Right renal cortex interstitium (tissue), 3 donors: Measurements from ENCODE around the gene PDIA5. TPM values are rescaled to one million over a fixed set of nuclear protein-coding genes. Genes with fewer than 3 reads are reported as not detected.
A peak's percentile ranks its signal among the peaks of the same experiment; 100 is the strongest.

Source experiments
- DNase-seq, 3 donors: peaks; one replicate each; pipeline ENCODE4 v3.0.0-alpha.2; 2013; ENCODE audit warnings: low read depth in 3 of 3, low spot score in 2 of 3
- polyA plus RNA-seq, 3 donors: library from polyadenylated mRNA; unstranded; fragments of 120-200 nt; gene quantifications; one replicate each; pipeline ENCODE4 v1.2.1, GENCODE V29; 2013; ENCODE audit not compliant: insufficient read length in 3 of 3

PDIA5 gene
- polyA plus RNA-seq, 3 donors, result 22.2 to 32.1 (median 25.0) TPM

- no peak for DNase-seq
Observed at GRCh38 chr3:123089611-123090331, 22.9 kb downstream of the PDIA5 start.

DNA sequence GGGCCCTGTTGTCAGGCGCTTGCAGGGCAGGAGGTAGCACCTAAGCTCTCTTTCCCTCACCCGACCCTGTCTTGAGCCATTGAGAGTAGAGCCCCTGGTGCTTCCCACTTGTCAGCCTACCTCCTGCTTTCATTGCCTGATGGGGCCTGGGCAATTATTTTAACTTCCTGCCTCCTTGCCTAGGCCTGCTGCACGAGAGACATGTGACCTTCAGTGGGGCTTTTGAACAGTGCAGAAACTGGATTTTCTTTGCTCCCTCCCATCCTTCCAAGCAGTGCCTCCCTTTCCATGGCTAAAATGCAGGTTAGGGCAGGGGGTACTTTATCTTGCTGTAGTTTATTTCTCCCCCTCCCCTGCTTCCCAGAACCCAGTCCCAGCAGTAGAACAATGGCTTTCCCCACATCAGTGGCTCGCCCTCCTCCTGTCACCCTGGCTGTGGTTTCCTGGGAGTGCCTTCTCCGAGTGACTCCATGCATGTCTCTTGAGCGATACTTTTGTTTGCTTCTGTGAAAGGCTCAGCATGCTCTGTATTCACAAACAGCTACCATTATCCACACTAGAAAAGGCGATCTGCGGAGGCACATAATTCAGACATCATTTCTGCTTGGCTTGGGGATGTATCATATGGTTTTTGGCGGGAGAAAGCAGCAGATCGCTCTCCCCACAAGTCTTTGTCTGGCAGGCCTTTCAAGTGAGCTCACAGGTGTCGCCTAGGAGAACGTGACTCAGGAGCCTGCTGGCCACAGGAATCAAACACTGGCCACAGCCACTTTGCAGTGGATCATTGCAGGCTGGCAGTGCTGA, 24.1 kb downstream of the PDIA5 start:
- no peak for DNase-seq

DNA sequence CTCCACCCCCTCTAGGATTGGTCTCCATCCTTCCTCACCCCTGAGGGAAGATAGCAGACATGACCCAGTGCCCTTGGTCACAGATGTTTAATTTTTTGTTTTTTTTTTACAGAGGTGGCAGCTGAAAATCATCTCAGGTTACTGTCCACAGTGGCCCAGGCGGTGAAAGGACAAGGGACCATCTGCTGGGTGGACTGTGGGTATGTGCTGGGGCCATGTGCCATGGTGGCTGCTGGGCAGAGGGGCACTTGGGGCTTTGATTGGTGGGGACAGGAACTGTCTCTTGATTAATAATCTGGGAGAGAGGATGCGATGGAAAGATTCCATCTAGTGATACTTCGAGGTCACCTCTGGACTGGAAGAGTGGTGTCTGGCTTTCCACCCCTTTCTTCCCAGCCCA, 25.4 kb downstream of the PDIA5 start:
- DNase-seq, result no peak

GRCh38 chr3:123093696-123094095, 26.9 kb downstream of the PDIA5 start:
- no peak for DNase-seq

- DNase-seq, result no peak
Observed at GRCh38 chr3:123094516-123095313, 27.9 kb downstream of the PDIA5 start.

DNA sequence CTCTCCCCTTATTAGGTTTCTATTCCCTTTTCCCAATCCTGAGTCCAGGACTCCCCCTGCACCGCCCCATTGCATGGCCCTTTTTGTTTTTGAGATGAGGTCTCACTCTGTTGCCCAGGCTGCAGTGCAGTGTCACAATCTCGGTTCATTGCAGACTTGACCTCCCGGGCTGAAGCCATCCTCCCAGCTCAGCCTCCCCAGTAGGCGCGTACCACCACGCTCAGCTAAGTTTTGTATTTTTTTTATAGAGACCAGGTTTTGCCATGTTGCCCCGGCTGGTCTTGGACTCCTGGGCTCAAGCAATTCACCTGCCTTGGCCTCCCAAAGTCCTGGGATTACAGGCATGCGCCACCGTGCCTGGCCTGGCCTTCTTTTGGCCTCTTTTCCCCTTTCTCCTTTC, 29.3 kb downstream of the PDIA5 start:
- no peak for DNase-seq

GRCh38 chr3:123096731-123097130, 29.9 kb downstream of the PDIA5 start:
- no peak for DNase-seq

GRCh38 chr3:123098426-123099330, 31.9 kb downstream of the PDIA5 start:
- DNase-seq, result no peak

DNA sequence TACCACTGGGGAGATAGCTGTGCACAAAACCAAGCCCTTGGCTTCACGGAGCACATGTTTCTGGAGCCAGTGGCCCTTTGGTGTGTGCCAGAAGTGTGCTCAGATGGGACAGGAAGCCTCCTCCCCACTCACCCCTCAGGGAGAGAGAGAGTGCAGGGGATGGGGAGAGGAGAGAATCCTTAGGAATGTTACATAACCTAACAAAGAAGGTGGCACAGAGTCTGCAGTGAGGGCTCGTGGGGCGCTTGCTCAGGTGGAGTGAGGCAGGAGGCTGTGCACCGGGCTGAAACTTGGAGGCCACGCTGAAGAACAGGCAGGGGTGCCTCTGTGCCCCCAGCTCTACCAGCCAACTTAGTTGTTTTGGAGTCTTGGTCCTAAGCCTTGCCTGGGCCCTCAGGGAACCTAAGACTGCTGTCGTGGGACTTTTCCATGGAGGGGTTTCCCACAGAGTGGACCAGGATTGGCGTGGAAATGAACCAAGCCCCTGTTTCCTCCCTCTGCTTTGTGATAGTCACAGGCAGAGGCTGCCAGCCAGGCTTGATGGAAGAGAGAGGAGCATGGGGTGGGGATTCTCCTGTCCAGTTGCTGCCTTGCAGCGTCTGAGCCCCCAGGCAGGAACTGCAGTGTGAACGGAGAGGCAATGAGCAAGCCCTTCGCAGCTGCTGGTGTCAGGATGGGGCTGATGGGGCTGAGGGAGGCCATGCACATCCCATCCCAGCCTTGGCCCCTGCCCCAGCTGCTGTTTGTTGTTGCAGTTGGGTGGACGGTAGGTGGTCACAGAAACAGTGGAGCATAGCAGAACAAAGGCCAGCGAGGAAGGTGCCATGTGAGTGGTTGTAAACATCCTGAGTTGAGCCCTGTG, 32.7 kb downstream of the PDIA5 start:
- no peak for DNase-seq

DNA sequence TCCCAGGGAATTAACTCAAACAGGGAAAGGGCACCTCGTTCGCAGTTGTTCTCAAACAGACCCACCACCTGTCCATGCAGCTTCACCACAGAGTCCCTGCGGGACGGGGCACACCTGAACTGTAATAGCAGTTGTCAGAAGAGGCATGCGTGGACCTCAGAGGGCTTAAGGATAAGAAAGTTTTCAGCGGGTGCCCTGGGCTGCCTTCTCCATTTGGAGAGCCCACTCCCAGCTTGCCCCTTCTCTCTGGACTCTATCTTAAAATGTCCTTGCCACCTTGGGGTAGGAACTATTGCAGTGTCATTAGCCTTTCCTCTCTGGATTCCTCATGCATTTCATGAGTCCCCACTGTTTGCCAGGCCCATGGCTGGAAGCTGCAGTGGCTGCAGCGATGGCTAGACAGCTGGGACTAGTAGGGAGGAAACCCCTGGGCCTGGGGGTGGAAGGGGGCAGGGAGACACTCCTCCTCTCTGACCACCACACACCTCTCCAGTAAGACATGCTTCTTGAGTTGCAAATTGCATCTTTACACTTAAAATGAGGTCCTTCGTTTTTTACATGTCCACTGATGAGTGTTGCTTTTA, 33.5 kb downstream of the PDIA5 start:
- no peak for DNase-seq

DNA sequence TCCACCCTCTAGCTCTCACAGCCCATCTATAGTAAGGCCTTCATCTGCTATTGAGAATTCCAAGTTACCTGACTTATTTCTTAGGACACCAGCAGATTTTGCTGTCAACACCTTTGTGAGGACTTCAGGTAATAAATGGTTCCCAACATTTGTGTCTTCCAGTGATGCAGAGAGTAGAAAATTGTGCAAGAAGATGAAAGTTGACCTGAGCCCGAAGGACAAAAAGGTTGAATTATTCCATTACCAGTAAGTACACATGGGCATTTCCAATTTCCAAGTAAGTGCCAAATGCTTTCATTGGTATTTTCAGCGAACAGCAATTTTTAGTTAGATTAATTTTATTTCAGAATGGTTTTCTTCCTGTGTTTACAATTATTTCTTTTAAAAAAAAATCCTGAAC, 35.4 kb downstream of the PDIA5 start:
- DNase-seq, result no peak

DNA sequence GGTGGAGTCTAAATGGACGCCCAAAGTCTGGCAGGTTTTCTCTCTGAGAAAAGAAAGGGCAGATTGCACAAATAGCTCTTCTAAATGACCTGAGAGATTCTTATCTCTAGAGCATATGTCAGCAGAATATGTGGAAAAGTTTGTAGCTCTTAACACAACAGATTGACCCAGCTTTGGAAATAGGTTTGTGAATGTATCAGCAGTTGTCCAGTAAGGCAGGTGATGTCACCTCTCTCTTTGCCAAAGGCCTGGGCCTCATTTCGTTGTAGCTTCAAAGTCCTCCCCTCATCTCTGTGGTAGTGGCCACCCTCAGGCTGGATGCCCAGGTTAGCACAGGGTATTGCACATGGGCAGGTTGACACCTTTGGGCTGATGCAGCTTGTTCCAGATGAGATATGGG, 36.0 kb downstream of the PDIA5 start:
- no peak for DNase-seq

GRCh38 chr3:123104550-123104949, 37.7 kb downstream of the PDIA5 start:
- no peak for DNase-seq

- DNase-seq, result peak in 2 of 3 donors; percentile 37 to 64
Observed at GRCh38 chr3:123105201-123106189, 38.7 kb downstream of the PDIA5 start.

DNA sequence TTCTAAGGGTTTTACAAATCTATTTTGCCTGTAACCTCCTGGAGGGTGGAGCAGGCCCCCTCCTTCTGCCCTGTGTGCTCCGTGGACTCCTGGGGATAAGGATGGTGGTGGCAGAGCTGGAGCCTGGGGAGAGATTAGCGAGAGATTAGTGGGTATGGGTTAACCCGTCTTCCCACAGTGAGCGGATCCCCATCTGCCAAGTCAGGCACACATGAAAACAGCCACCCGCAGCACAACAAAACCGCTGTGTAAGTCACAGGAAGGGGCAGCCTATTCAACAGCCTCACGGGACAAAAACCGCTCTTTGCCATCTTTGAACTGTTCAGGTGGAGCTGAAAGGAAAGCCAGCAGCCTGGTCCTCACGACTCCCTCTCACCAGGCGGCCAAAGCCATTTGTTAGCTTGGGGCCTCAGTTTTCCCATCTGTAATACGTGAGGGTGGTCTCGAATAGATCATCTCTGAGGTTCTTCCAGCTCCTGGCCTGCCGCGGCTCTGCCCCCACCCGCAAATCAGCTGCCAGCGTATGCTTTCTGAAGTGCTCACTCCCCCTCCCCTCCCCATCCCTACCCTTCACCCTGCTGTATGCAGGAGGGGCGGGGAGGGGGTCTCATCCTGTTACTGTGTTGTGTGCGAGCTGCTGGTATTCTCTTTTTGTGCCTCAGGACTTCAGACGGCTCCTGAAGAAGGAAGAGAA, 43.6 kb downstream of the PDIA5 start:
- no peak for DNase-seq

GRCh38 chr3:123110976-123111615, 44.3 kb downstream of the PDIA5 start:
- DNase-seq, result no peak

DNA sequence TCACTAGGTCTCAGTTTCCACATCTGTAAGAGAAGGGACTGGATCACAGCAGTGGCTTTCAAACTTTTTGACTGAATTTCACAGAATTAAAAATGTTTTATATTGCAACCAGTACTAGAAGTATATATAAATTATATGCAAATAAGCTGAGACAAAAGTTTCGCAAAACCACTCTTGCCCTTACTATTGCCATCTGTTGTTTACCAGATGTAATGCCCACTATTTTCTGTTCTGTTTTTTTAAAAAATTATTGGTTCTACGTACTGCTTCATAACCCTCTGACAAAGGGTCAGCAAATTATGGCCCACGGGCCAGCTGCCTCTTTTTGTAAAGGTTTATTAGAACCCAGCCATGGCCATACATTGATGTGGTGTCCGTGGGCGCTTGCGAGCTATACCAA, 44.8 kb downstream of the PDIA5 start:
- DNase-seq, result no peak
